GM23248 (cell line): ENCODE results near the gene AGFG1.

ENCODE experiments used
- EZH2 ChIP-seq: fragments of 200-600 bp; sonication (generic); IDR thresholded peaks from 2 replicates; pipeline ENCODE4 v1.6.1; 2018; ENCODE audit warnings: antibody characterized with exemption, mild to moderate bottlenecking; ENCODE audit not compliant: insufficient read depth, poor library complexity, severe bottlenecking
- EZH2phosphoT487 ChIP-seq: fragments of 200-600 bp; sonication (generic); IDR thresholded peaks from 2 replicates; pipeline ENCODE4 v1.6.1; 2018; ENCODE audit warnings: antibody characterized with exemption, moderate library complexity, mild to moderate bottlenecking, low read depth; ENCODE audit not compliant: insufficient read depth

GRCh38 chr2:227450311-227450841 lies 21.6 kb upstream of the AGFG1 start:
- no peak for TF ChIP-seq EZH2
- no peak for TF ChIP-seq EZH2phosphoT487
